Neural cell (in vitro differentiated cells): ENCODE results near the gene ROR2. TPM values are rescaled to one million over a fixed set of nuclear protein-coding genes. Genes with fewer than 3 reads are reported as not detected.

ENCODE experiments used
- H2AFZ ChIP-seq: fragments of 200-600, 300-800 bp; sonication (generic), shearing (Covaris generic); 2 replicates; pipeline ENCODE4 v1.6.0; 2014; ENCODE audit warnings: low read depth, mild to moderate bottlenecking, antibody characterized with exemption, low read length, moderate library complexity
- H3F3A ChIP-seq: fragments of 200-600 bp; shearing (Covaris generic); 2 replicates; pipeline ENCODE4 v1.6.1; 2016; ENCODE audit warnings: mild to moderate bottlenecking, moderate library complexity, mixed read lengths, antibody characterized with exemption, low read length; ENCODE audit not compliant: insufficient read depth, poor library complexity, severe bottlenecking
- H3K27ac ChIP-seq: fragments of 200-600, 300-800 bp; sonication (generic), shearing (Covaris generic); 2 replicates; pipeline ENCODE4 v1.5.1; 2014; ENCODE audit warnings: mild to moderate bottlenecking, low read length, moderate library complexity
- H3K27me3 ChIP-seq: fragments of 300-800, 200-600 bp; sonication (generic), shearing (Covaris generic); 2 replicates; pipeline ENCODE4 v1.6.0; 2014; ENCODE audit warnings: mild to moderate bottlenecking, low read depth, low read length, moderate library complexity; ENCODE audit not compliant: insufficient read depth
- H3K36me3 ChIP-seq: fragments of 300-800, 200-600 bp; sonication (generic), shearing (Covaris generic); 2 replicates; pipeline ENCODE4 v1.5.1; 2014; ENCODE audit warnings: mild to moderate bottlenecking, antibody characterized with exemption, low read length, moderate library complexity; ENCODE audit not compliant: insufficient read depth
- H3K4me2 ChIP-seq: fragments of 300-800, 200-600 bp; sonication (generic), shearing (Covaris generic); 2 replicates; pipeline ENCODE4 v1.6.0; 2014; ENCODE audit warnings: mild to moderate bottlenecking, low read length
- H3K4me3 ChIP-seq: fragments of 300-800, 200-600 bp; sonication (generic), shearing (Covaris generic); 2 replicates; pipeline ENCODE4 v1.5.1; 2014; ENCODE audit warnings: mild to moderate bottlenecking, low read length, moderate library complexity
- H3K79me2 ChIP-seq: fragments of 200-600 bp; shearing (Covaris generic); replicated peaks from 2 replicates; pipeline ENCODE4 v1.6.0; 2014; ENCODE audit warnings: mild to moderate bottlenecking, low read length, moderate library complexity; ENCODE audit not compliant: insufficient read depth
- H3K9ac ChIP-seq: fragments of 300-800, 200-600 bp; sonication (generic), shearing (Covaris generic); 2 replicates; pipeline ENCODE4 v1.6.1; 2016; ENCODE audit warnings: mild to moderate bottlenecking, low read length, mixed read lengths
- H3K9me2 ChIP-seq: fragments of 200-600 bp; shearing (Covaris generic); 2 replicates; pipeline ENCODE4 v1.6.1; 2016; ENCODE audit warnings: mild to moderate bottlenecking, low read length, mixed read lengths; ENCODE audit not compliant: insufficient read depth
- H3K9me3 ChIP-seq: fragments of 200-600, 300-800 bp; sonication (generic), shearing (Covaris generic); 2 replicates; pipeline ENCODE4 v1.6.1; 2016; ENCODE audit warnings: mild to moderate bottlenecking, mixed run types, low read length, moderate library complexity, mixed read lengths
- H4K20me1 ChIP-seq: fragments of 200-600 bp; shearing (Covaris generic); 2 replicates; pipeline ENCODE4 v1.6.1; 2016; ENCODE audit warnings: mild to moderate bottlenecking, mixed run types; ENCODE audit not compliant: insufficient read depth
- EP300 ChIP-seq: fragments of 450-650 bp; conservative IDR thresholded peaks from 2 replicates; pipeline ENCODE4 v1.6.1; 2014; ENCODE audit warnings: antibody characterized with exemption, mild to moderate bottlenecking, moderate library complexity; ENCODE audit not compliant: poor library complexity, severe bottlenecking
- EZH2 ChIP-seq: fragments of 200-600, 300-800 bp; shearing (Covaris generic), sonication (generic); IDR thresholded peaks from 2 replicates; pipeline ENCODE4 v1.6.1; 2014; ENCODE audit warnings: antibody characterized with exemption, low read length, borderline replicate concordance, mild to moderate bottlenecking; ENCODE audit not compliant: insufficient read depth, poor library complexity, severe bottlenecking
- MXI1 ChIP-seq: fragments of 450-650 bp; conservative IDR thresholded peaks from 2 replicates; pipeline ENCODE4 v1.6.1; 2014; ENCODE audit warnings: antibody characterized with exemption, mild to moderate bottlenecking; ENCODE audit not compliant: poor library complexity, severe bottlenecking
- POLR2AphosphoS5 ChIP-seq: IDR thresholded peaks from 2 replicates; pipeline ENCODE4 v1.6.1; 2012
- RAD21 ChIP-seq: fragments of 450-650 bp; conservative IDR thresholded peaks from 2 replicates; pipeline ENCODE4 v1.6.1; 2014; ENCODE audit warnings: antibody characterized with exemption, mild to moderate bottlenecking, moderate library complexity
- SMC3 ChIP-seq: fragments of 450-650 bp; conservative IDR thresholded peaks from 2 replicates; pipeline ENCODE4 v1.6.1; 2014; ENCODE audit warnings: antibody characterized with exemption, mild to moderate bottlenecking, moderate library complexity; ENCODE audit not compliant: poor library complexity
- TAF1 ChIP-seq: IDR thresholded peaks from 2 replicates; pipeline ENCODE4 v1.6.1; 2012; ENCODE audit warnings: low read depth
- polyA plus RNA-seq: library from polyadenylated mRNA; depleted of rRNA; stranded (reverse); fragments of >200 nt; gene quantifications from 2 replicates; pipeline ENCODE4 v1.2.3, GENCODE V29; 2014
- TF ChIP-seq, protein P1 (sequence below): IDR thresholded peaks from 2 replicates; pipeline ENCODE4 v1.6.1; 2012; ENCODE audit warnings: borderline replicate concordance
- TF ChIP-seq, protein P2 (sequence below): fragments of 450-650 bp; IDR thresholded peaks from 2 replicates; pipeline ENCODE4 v1.5.1; 2014; ENCODE audit warnings: antibody characterized with exemption, mild to moderate bottlenecking, moderate library complexity; ENCODE audit not compliant: poor library complexity, severe bottlenecking

Gene ROR2
- polyA plus RNA-seq, 1 donor from 2014 or later, result 0.33 TPM

DNA sequence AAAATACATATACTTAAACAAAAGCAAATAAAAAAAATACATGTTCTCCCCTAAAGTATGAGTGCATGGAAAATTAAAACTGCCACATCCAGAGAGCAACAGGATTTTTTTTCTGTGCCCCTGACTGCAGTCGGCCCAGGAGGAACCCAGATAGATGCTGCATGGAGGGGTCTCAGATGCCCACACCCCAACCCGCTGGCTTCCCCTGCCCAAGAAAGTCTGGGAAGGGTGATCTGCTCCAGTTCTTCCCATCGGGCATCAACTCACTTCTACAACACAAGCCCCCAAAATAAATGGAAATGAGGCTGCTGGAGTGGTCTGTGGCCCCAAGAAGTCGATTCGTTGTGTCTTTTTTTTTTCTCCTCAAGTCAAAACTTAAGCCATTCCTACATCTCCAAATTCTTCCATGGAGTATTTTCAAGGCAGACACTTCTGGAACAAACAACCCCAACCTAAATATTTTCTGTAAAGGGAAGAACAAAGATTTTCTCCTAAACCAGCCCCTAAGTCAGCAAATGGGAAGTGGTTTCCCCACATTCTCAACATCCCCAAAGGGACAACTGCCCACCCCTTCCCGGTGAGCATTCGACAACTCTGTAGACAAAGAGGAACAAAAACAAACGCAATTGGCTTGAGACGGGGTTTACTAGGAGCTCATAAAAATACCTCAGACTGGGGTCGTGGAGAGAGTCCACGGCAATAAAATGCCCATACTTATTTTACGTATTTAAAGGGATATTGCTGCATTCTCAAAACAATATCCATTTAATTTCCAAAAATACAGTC, 46.7 kb downstream of the ROR2 start:
- Histone ChIP-seq H3K36me3 (no peaks in the 10 kb centered on the region), H3K9ac (no peak overlapping the region), H3K27me3 (no peaks in the 10 kb centered on the region), H4K20me1 (no peaks in the 10 kb centered on the region), H2AFZ (no peak overlapping the region), H3K27ac (no peak overlapping the region), H3F3A (no peaks in the 10 kb centered on the region), H3K4me2 (no peak overlapping the region), H3K9me2 (no peaks in the 10 kb centered on the region), H3K79me2 (no peaks in the 10 kb centered on the region), H3K4me3 (no peak overlapping the region), H3K9me3 (no peaks in the 10 kb centered on the region)
- TF ChIP-seq, protein P1, sequence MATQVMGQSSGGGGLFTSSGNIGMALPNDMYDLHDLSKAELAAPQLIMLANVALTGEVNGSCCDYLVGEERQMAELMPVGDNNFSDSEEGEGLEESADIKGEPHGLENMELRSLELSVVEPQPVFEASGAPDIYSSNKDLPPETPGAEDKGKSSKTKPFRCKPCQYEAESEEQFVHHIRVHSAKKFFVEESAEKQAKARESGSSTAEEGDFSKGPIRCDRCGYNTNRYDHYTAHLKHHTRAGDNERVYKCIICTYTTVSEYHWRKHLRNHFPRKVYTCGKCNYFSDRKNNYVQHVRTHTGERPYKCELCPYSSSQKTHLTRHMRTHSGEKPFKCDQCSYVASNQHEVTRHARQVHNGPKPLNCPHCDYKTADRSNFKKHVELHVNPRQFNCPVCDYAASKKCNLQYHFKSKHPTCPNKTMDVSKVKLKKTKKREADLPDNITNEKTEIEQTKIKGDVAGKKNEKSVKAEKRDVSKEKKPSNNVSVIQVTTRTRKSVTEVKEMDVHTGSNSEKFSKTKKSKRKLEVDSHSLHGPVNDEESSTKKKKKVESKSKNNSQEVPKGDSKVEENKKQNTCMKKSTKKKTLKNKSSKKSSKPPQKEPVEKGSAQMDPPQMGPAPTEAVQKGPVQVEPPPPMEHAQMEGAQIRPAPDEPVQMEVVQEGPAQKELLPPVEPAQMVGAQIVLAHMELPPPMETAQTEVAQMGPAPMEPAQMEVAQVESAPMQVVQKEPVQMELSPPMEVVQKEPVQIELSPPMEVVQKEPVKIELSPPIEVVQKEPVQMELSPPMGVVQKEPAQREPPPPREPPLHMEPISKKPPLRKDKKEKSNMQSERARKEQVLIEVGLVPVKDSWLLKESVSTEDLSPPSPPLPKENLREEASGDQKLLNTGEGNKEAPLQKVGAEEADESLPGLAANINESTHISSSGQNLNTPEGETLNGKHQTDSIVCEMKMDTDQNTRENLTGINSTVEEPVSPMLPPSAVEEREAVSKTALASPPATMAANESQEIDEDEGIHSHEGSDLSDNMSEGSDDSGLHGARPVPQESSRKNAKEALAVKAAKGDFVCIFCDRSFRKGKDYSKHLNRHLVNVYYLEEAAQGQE, result no peak
- TF ChIP-seq POLR2AphosphoS5, result no peak
- TF ChIP-seq SMC3, result no peak
- TF ChIP-seq MXI1, result no peak
- no peak for TF ChIP-seq RAD21
- TF ChIP-seq TAF1, result no peak
- TF ChIP-seq EP300, result no peak
- no peak for TF ChIP-seq EZH2
- TF ChIP-seq, protein P2, sequence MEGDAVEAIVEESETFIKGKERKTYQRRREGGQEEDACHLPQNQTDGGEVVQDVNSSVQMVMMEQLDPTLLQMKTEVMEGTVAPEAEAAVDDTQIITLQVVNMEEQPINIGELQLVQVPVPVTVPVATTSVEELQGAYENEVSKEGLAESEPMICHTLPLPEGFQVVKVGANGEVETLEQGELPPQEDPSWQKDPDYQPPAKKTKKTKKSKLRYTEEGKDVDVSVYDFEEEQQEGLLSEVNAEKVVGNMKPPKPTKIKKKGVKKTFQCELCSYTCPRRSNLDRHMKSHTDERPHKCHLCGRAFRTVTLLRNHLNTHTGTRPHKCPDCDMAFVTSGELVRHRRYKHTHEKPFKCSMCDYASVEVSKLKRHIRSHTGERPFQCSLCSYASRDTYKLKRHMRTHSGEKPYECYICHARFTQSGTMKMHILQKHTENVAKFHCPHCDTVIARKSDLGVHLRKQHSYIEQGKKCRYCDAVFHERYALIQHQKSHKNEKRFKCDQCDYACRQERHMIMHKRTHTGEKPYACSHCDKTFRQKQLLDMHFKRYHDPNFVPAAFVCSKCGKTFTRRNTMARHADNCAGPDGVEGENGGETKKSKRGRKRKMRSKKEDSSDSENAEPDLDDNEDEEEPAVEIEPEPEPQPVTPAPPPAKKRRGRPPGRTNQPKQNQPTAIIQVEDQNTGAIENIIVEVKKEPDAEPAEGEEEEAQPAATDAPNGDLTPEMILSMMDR, result no peak

DNA sequence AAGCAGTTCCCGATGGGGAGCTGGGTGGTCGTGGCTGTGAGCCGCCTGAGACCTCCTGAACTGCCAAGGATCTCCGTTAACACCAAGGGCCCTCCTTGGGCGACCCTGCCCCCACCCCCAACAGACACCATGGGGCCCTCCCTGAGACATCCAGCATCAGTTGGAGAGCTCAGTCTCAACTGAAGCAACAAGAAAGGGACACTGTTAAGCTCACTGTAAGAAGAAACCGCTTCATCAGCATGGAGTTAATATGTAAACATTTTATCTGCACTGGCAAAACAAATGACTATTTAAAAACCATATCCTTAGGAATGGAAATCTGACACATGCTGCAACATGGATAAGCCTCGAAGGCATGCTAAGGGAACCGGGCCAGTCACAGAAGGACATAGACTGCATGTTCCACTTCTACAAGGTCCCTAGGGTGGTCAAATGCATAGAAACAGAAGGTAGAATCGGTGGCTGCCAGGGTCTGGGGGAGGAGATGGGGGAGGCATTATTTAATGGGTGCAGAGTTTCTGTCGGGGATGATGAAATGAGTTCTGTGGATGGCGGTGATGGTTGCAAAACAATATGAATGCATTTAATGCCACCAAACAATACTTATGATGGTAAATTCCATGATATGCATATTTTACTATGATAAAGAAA, 47.4 kb downstream of the ROR2 start:
- no peaks in the 10 kb centered on the region for H3F3A ChIP-seq
- H3K9me2 ChIP-seq, result no peaks in the 10 kb centered on the region
- H3K4me3 ChIP-seq, result no peak overlapping the region
- no peak overlapping the region for H3K4me2 ChIP-seq
- no peak overlapping the region for H3K27ac ChIP-seq
- no peaks in the 10 kb centered on the region for H4K20me1 ChIP-seq
- H3K27me3 ChIP-seq, result no peaks in the 10 kb centered on the region
- H3K79me2 ChIP-seq, result no peaks in the 10 kb centered on the region
- H3K9me3 ChIP-seq, result no peaks in the 10 kb centered on the region
- TF ChIP-seq TAF1 (no peak), MXI1 (no peak), RAD21 (no peak), POLR2AphosphoS5 (no peak), EP300 (no peak)
- TF ChIP-seq, protein P2, result no peak
- TF ChIP-seq, protein P1, result no peak
- no peak overlapping the region for H2AFZ ChIP-seq
- H3K36me3 ChIP-seq, result no peaks in the 10 kb centered on the region
- no peak overlapping the region for H3K9ac ChIP-seq
